CD4-positive, alpha-beta T cell treated with Interleukin-15 for 1 hour (primary cell): ENCODE measurements around the gene CDC20.
"Not testable (repeated sequence)": the region's sequence is repeated elsewhere in the genome, so short reads cannot be mapped to it uniquely, and the experiment has no call there.

Source experiments
- DNase-seq: peaks from one replicate; pipeline ENCODE4 v3.0.0-alpha.2; 2020

The CDC20 gene

DNA sequence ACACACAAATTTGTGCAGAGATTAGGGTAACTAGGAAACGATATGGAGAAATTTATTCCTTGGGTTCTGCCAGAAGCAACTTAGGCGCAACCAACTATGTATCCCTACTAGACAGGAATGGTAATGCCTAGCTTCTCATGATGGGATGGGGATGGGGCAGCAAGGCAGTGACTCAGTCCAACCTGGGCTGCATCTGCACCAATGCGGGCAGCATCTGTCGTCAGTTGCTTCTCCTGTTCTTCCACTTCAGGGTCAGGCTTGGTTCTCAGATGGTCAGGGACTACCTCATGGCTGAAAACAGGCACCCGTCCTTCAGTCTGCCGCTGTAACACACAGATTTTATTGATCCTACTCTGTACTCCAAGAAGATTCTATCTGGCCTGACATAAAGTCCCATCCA, 27.9 kb downstream of the CDC20 start:
- DNase-seq, result no peak

DNA sequence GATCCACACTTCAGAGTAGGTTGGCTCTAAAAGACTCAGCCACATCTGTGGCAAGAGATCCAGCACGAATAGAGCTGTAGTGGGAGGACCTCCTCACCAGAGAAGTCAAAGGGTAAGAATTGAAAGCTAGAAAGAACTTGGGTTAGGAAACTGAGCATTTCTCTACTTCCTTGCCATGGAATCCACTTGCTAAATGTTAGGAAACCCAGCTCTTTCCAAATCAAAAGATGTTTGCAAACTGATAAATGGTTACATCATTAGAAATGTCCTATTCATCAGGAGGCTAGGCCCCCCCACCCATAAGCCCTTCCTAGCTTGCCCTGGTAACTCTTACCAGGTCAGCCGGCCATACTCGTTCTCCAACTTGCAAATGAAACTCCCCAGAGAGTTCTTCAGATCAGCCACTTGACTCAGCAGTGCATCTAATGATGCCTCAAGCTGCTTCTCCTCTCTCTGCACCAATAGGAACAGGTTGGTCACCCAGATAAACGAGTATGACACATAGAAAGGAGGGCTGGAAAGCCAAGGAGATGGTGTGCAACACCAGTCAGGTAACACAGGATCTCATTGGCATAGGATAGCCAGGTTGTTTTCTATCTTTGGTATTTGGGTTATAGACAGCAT, 29.3 kb downstream of the CDC20 start:
- no peak for DNase-seq

DNA sequence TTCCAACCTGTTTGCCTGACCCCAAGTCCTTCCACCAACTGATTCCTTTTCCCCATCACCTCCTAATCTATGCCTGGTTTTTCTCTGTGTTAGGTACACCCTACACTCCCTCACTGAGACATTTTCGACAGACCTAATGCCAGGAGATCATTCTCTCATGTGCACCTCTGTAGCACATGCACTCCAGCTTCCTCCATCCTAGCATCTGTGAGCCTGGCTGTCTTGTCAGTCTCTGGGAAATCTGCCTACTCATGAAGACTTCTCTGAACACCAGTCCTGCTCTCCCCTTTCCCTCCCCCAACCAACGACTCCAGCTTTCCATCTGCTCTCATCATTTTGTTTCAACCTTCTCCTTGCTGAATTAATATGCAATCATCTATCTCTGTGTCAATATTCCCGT, 29.8 kb downstream of the CDC20 start:
- DNase-seq, result no peak

DNA sequence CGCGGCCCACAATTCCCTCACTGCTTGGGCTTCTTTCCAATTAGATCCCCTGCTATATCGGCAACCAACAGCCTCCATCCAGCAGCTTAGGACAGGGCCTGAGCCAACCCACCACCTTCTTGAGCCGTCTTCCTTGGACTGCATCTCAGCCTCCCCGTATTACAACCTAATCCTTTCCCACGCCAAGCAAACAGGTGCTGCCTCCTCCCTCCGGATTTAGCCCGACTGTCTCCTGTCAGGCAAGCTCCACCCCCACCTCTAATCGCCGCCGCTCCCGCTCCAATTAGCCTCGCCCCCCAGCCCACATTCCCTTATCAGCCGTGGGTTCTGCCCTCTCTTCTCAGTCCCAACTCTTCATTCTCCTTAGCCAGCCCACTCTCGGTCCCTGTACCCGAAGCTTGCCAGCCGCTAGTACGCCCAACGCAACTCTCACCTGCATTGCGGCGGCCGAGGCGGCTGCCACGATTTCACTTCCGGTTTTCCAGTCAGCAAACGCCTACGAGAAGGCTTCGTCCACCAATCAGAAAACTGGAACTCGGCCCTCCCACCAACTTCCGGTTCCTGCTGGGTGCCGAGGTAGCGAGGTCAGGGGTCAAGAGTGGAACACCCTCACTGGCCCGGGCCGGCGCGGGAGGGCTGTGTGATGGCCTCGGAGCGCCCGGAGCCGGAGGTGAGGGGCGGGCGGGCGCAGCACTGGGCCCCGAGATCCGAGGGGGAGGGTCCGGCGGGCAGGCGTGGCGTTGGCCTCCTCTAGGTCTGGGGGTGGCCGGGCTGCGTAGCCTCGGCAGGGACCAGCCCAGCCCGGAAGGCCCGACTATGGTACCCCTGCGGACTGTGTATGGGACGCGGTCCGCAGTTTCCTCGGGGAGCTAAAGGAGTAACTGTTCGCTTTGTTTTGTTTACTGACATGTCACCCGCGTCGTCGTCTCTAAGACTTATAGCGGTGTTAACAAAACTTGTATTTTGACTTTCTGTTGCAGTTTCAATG, 30.8 kb downstream of the CDC20 start, which contains the start of the genes MED8 and SZT2:
Gene MED8 (minus strand): TSS at position 475 of the 988 bp plus-strand sequence. CDS start 36 bp downstream, at position 439.
Gene SZT2 (plus strand): TSS at position 574 of the 988 bp plus-strand sequence. CDS start 70 bp downstream, at position 644.
- peak; percentile 95 for DNase-seq

DNA sequence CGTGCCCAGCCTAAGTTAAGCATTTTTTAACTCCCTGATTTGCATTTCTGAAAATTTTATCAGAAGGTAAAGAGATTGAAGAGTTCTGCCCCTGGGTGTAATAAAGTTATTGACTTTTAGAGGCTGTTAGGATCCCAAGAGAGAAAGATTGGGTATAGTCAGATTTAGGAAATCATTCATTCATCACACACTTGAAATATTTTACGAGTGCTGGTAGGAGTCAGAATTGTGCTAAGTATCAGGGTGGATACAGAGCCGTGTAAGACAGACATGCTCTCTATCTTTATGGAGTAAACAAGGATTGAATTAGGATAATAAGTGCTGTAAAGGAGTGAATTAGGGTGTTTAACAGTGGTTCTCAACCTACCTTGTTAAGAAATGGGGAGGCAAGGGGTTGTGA, 33.9 kb downstream of the CDC20 start:
- DNase-seq, result no peak

DNA sequence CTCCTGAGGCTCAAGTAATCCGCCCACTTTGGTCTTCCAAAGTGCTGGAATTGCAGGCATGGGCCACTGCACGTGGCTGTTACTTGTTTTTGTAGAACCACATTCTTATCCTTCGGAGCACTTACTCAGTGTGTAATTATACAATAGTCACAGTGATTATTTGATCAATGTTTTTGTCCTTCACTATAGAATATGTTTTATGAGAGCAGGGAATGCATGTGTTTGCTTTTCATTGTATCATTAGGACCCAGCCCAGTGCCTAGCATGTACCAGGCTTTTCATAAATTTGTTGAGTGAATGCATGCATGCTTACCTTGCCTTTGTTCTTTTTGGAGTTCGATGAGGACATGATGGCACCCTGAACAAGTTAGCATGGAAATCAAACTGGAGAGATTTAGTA, 36.7 kb downstream of the CDC20 start:
- no peak for DNase-seq

DNA sequence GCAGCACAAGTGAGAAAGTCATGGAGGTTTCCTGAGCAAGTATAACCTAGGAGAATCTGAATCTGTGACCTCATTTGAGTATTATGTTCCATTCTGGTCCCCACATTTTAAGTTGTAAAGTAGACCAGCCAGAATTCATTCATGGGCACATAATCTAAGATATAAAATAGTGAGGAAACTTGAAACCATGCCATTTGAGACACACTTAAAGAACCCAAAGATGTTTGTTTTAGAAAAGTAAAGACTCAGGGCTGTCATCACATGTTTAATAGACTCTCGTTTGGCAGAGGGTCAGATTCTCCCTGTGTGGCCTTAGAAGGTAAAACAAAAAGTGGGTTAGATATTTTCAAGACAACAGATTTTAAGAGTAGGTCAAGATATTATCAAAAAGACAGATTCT, 37.3 kb downstream of the CDC20 start:
- DNase-seq, result no peak

DNA sequence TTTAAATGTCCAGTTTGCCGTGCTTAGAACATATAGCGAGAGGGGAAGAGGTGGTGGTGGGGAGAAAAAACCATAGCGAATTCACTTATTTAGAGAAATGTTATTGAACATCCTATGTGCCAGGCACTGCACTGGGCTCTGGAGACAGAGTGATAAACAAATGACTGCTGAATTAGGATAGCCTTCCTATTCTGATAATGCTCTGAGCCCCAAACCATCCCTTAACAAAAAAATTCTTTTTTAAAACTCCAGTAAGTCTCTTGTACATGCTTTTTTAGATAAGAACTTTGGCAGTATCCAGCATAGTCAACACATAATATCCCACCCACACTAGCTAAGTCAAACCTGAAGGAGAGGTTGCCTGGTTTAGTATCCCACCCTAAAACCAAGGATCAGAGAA, 39.4 kb downstream of the CDC20 start:
- no peak for DNase-seq

DNA sequence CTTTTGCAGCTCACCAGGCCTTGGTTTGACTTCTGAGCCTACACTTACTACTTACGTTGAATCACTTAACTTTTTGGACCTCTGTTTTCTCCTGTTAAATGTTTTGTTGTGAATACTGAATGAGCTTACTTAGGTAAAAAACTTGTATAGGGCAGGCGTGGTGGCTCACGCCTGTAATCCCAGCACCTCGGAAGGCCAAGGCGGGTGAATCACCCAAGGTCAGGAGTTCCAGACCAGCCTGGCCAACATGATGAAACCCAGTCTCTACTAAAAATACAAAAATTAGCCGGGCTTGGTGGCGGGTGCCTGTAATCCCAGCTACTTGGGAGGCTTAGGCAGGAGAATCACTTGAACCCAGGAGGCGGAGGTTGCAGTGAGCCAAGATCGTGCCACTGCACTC, 41.7 kb downstream of the CDC20 start:
- DNase-seq, result not testable (repeated sequence)

DNA sequence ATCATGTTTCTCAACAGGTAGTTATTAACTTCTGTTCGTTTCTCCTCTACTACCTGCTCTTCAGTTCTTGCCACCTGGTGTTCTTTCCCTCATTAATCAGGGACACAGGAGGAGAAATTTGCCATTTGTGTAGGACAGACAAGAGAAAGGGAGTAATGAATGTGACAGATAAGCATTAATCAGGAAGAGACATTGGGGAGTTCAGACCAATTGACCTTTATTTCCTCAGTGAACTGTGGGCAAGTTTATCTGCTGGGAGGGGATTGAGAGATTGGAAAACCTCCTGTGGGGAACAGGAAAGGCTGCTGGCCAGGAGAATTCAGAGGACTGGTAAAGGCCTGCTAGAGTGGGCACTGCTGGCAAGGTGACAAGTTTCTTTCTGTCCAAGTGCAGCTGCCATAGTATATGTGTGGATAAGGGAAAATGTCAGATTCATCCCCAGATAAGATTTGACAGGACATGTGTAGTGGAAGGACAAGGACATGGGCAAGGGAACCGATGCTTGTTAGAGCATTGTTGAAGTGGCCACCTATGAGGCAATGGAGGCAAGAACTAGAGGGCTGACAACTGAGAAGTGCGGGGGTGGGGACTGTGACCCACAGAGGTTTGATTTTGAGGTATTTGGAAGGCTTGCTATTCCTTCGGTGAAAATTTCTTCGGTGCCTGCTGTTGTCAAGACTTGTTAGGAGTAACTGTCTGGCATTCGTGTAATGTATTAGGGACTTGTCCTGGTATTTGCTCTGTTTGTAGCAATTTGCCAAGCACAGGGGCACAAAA, 43.5 kb downstream of the CDC20 start:
- no peak for DNase-seq

DNA sequence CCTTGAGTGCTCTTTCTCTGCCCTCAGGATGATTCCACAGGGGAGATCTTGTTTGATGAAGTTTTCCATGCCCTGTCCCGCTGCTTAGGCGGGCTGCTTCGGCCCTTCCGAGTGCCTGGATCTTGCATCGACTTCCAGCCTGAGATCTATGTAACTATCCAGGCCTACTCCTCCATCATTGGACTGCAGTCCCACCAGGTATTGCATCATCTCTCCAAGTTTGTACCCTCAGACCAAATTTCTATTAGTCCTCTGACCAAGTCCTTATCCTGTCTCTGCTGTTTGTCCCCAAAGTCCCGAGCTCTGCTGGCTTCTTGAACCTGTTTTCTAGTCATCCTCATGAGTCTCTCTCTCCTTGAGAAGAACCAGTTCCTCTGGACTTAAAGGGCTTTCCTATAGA, 45.6 kb downstream of the CDC20 start:
- no peak for DNase-seq

DNA sequence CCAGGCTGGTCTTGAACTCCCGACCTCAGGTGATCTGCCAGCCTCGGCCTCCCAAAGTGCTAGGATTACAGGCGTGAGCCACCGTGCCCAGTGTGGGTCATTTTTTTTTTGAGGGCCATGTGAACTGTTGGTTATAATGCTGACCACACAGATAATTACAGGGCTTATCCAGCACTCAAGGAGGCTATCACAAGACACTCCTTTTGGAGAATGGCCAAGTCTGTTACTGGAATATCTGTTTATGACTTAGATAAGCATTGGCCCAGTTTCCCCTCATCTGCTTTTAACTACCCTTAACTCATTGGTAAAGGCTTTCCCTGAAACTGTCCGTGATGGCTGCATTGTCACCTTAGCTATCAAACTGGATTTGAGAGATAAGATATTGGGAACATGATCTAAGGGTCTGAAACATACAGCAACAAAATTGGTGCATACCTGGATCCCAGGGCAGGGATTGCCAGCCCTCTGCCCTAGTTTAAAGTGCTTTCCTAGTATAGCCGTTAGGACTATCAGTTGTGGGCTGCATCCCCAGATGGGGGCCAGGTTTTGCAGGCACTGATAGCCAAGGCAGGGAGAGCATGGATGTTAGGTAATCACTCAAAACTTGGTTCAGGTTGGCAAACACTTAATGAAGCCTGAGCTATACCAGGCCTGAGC, 46.6 kb downstream of the CDC20 start:
- DNase-seq, result no peak

DNA sequence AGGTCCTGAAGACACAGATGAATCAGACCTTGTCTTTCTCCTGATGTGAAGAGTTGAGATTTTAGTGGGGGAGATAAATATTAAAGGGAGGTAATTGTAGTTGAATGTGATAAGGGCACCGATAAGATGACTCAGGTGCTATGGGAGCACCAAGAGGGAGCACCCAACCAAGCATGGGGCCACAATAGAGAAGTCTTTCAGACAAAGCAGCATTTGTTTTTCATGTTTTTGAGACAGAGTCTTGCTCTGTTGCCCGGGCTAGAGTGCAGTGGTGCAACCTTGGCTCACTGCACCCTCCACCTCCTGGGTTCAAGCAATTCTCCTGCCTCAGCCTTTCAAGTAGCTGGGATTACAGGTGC, 47.1 kb downstream of the CDC20 start:
- no peak for DNase-seq

DNA sequence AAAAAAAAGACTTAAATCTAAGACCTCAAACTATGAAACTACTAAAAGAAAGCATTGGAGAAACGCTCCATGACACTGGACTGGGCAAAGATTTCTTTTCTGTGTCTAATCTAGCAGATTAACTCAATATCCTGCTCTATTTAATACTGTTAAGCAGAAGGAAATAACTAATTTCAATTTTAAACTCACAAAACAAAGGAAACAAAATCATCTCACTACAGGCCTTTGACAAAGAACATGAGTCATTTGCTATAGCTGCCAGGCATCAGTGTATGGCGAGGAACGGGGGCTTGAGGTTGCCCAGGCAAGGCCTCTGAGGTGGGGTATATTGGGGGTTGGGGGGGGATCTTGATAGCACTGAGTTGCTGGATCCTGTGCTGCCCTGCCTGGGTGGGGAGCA, 51.8 kb downstream of the CDC20 start:
- DNase-seq, result no peak
